IPS DF 6.9 (cell line): Measurements from ENCODE around the gene TNFAIP8L3.

Experiments used
- DNase-seq: peaks from one replicate; pipeline ENCODE4 v3.0.0-alpha.2; 2013; ENCODE audit warnings: low read depth, low spot score
- H3K27ac ChIP-seq: one replicate; pipeline ENCODE4 v1.5.1; 2013; ENCODE audit warnings: low read length, control low read depth
- H3K27me3 ChIP-seq: 2 replicates; pipeline ENCODE4 v1.6.1; 2013; ENCODE audit warnings: mild to moderate bottlenecking, low read length; ENCODE audit not compliant: control insufficient read depth, insufficient read depth
- H3K36me3 ChIP-seq: 2 replicates; pipeline ENCODE4 v1.6.1; 2013; ENCODE audit warnings: low read length; ENCODE audit not compliant: control insufficient read depth, insufficient read depth
- H3K4me1 ChIP-seq: 2 replicates; pipeline ENCODE4 v1.6.1; 2013; ENCODE audit warnings: low read length; ENCODE audit not compliant: control insufficient read depth, insufficient read depth
- H3K4me3 ChIP-seq: 2 replicates; pipeline ENCODE4 v1.5.1; 2013; ENCODE audit warnings: mild to moderate bottlenecking, low read length
- H3K9me3 ChIP-seq: 2 replicates; pipeline ENCODE4 v1.6.1; 2013; ENCODE audit warnings: low read length, inconsistent platforms; ENCODE audit not compliant: control insufficient read depth, insufficient read depth
- WGBS: extraction: QIAGEN DNeasy Blood & Tissue Kit; methylation state at CpG from one replicate; pipeline ENCODE4 v1.1.7; 2013; ENCODE audit warnings: mixed read lengths, missing lambda C conversion rate; ENCODE audit not compliant: insufficient read length, insufficient coverage; 5-methylcytosine and 5-hydroxymethylcytosine counted together

TNFAIP8L3 gene

GRCh38 chr15:51007131-51007666 lies 87.5 kb downstream of the TNFAIP8L3 start:
- no peaks in the 10 kb centered on the region for H3K27me3 ChIP-seq
- no peak overlapping the region for H3K4me3 ChIP-seq
- peaks cover 2% of the 10 kb centered on the region; the same call in 1 of the 2 replicates for H3K4me1 ChIP-seq
- H3K9me3 ChIP-seq: no peaks in the 10 kb centered on the region
- no peak overlapping the region for H3K27ac ChIP-seq
- DNase-seq: no peak
- H3K36me3 ChIP-seq: no peaks in the 10 kb centered on the region; the same call in 1 of the 2 replicates
- no CpG with 5 or more reads among the region's 4 CpGs for WGBS
